K562 (cell line): ENCODE results near the gene SKIC2. TPM values are rescaled to one million over a fixed set of nuclear protein-coding genes. Genes with fewer than 3 reads are reported as not detected.

Source experiments
- BCL6 ChIP-seq: fragments of 250-450 bp; sonication (Bioruptor Pico); IDR thresholded peaks from 2 replicates; pipeline ENCODE4 v1.4.0; 2020
- BRF1 ChIP-seq: IDR thresholded peaks from 3 replicates; pipeline ENCODE4 v1.6.1; 2011; ENCODE audit warnings: borderline replicate concordance, mild to moderate bottlenecking; ENCODE audit not compliant: insufficient read length; ENCODE audit errors: extremely low read depth
- GABPB2 ChIP-seq: fragments of 250-450 bp; sonication (Bioruptor Pico); conservative IDR thresholded peaks from 2 replicates; pipeline ENCODE4 v1.5.1; 2021; ENCODE audit warnings: mild to moderate bottlenecking
- MCM3 ChIP-seq: fragments of 450-650 bp; IDR thresholded peaks from 2 replicates; pipeline ENCODE4 v1.6.1; 2016
- NCOA6 ChIP-seq: fragments of 450-650 bp; IDR thresholded peaks from 2 replicates; pipeline ENCODE4 v1.6.1; 2017; ENCODE audit warnings: mild to moderate bottlenecking
- NELFE ChIP-seq: IDR thresholded peaks from 2 replicates; pipeline ENCODE4 v1.6.1; 2011; ENCODE audit warnings: mild to moderate bottlenecking; ENCODE audit not compliant: insufficient read depth, insufficient read length
- NFRKB ChIP-seq: fragments of 450-650 bp; IDR thresholded peaks from 2 replicates; pipeline ENCODE4 v1.6.1; 2016; ENCODE audit warnings: low read depth
- NR3C1 ChIP-seq: sonication (generic); formaldehyde crosslinking; IDR thresholded peaks from 2 replicates; pipeline ENCODE4 v1.8.1; 2022; ENCODE audit warnings: missing genetic modification reagents
- POU5F1 ChIP-seq: fragments of 150-350 bp; IDR thresholded peaks from 2 replicates; pipeline ENCODE4 v1.6.1; 2014; ENCODE audit warnings: borderline replicate concordance, low read length, low read depth, mild to moderate bottlenecking; ENCODE audit not compliant: partially characterized antibody
- RAD21 ChIP-seq, 2 experiments: fragments of 250-450 bp in 1 of 2; fragments of 450-650 bp in 1 of 2; sonication (Bioruptor Pico) in 1 of 2; formaldehyde crosslinking in 1 of 2; IDR thresholded peaks in 1 of 2; conservative IDR thresholded peaks in 1 of 2; 2 replicates each; pipeline versions ENCODE4 v1.4.0 to v1.8.0; 2020 to 2022; ENCODE audit warnings: mild to moderate bottlenecking in 2 of 2, moderate library complexity in 1 of 2
- SETDB1 ChIP-seq: IDR thresholded peaks from one replicate; pipeline ENCODE4 v1.6.1; 2012; ENCODE audit warnings: low read length, control low read depth, inconsistent platforms
- SLC30A9 ChIP-seq: fragments of 250-450 bp; sonication (Bioruptor Pico); IDR thresholded peaks from 2 replicates; pipeline ENCODE4 v1.8.0; 2022; ENCODE audit warnings: mild to moderate bottlenecking, moderate library complexity
- SP1 ChIP-seq: sonication (generic); formaldehyde crosslinking; IDR thresholded peaks from 2 replicates; pipeline ENCODE4 v1.8.1; 2022; ENCODE audit warnings: mild to moderate bottlenecking, missing genetic modification reagents
- TFAM ChIP-seq: fragments of 250-450 bp; sonication (Bioruptor Pico); conservative IDR thresholded peaks from 2 replicates; pipeline ENCODE4 v1.5.0; 2021; ENCODE audit warnings: mild to moderate bottlenecking, moderate library complexity
- TOE1 ChIP-seq, 2 experiments: fragments of 450-650 bp in 1 of 2; sonication (generic) in 1 of 2; formaldehyde crosslinking in 1 of 2; IDR thresholded peaks; 2 replicates each; pipeline versions ENCODE4 v1.7.1 to v1.8.0; 2016 to 2022; ENCODE audit warnings: borderline replicate concordance in 2 of 2, mild to moderate bottlenecking in 2 of 2, antibody characterized with exemption in 1 of 2, inconsistent platforms in 1 of 2, low read depth in 1 of 2, missing genetic modification reagents in 1 of 2, moderate library complexity in 1 of 2
- ZFP36 ChIP-seq: fragments of 150-350 bp; IDR thresholded peaks from 2 replicates; pipeline ENCODE4 v1.6.1; 2018; ENCODE audit warnings: low read length, low read depth; ENCODE audit not compliant: partially characterized antibody
- ZKSCAN3 ChIP-seq: fragments of 250-450 bp; sonication (Bioruptor Pico); IDR thresholded peaks from 2 replicates; pipeline ENCODE4 v1.4.0; 2020
- ZNF75A ChIP-seq: fragments of 450-650 bp; formaldehyde crosslinking; IDR thresholded peaks from 2 replicates; pipeline ENCODE4 v1.4.0; 2020; ENCODE audit warnings: mild to moderate bottlenecking
- ZNF766 ChIP-seq: fragments of 200-800 bp; sonication (Bioruptor generic); conservative IDR thresholded peaks from 2 replicates; pipeline ENCODE4 v1.6.1; 2016; ENCODE audit warnings: missing genetic modification characterization, missing compliant biosample characterization
- polyA plus RNA-seq, 8 experiments: library from polyadenylated mRNA; depleted of rRNA in 4 of 8; stranded (reverse) in 5 of 8; unstranded in 3 of 8; fragments of >200 nt; fragmentation: Nextera tagmentation in 2 of 8; fragmentation: Illumina TruSeq in 1 of 8; extraction: Ambion mirVana in 2 of 8; extraction: Trizol in 1 of 8; gene quantifications; 2 replicates each; pipeline versions ENCODE4 v1.2.1 to v1.2.3, GENCODE V29; 2011 to 2014; ENCODE audit warnings: inconsistent platforms in 1 of 8, missing spikeins in 1 of 8
- total RNA-seq, 7 experiments: library from RNA; depleted of rRNA in 6 of 7; stranded (reverse); fragments of >200 nt in 6 of 7; fragmentation: Illumina TruSeq in 2 of 7; extraction: Trizol in 2 of 7; gene quantifications; 2 replicates each; pipeline versions ENCODE4 v1.2.1 to v1.2.3, GENCODE V29; 2011 to 2021; ENCODE audit warnings: low replicate concordance in 1 of 7
- TF ChIP-seq, protein P1 (sequence below): fragments of 450-650 bp; IDR thresholded peaks from 2 replicates; pipeline ENCODE4 v1.6.1; 2016; ENCODE audit warnings: borderline replicate concordance
- TF ChIP-seq, protein P2 (sequence below): fragments of 250-450 bp; sonication (Bioruptor Pico); IDR thresholded peaks from 2 replicates; pipeline ENCODE4 v1.8.0; 2022; ENCODE audit warnings: moderate library complexity, mild to moderate bottlenecking, inconsistent platforms
- TF ChIP-seq, protein P3 (sequence below): IDR thresholded peaks from 2 replicates; pipeline ENCODE4 v1.6.1; 2016; ENCODE audit warnings: missing genetic modification characterization, missing compliant biosample characterization
- TF ChIP-seq, protein P4 (sequence below): sonication (generic); formaldehyde crosslinking; IDR thresholded peaks from 2 replicates; pipeline ENCODE4 v1.8.1; 2022; ENCODE audit warnings: missing genetic modification reagents

SKIC2 gene
- total and polyA plus RNA-seq, 9 of the 15 experiments (the other 6 are each of a cell fraction or from before 2014, with no cell fraction given) = 3.3 to 94.6 (median 38.8) TPM

DNA sequence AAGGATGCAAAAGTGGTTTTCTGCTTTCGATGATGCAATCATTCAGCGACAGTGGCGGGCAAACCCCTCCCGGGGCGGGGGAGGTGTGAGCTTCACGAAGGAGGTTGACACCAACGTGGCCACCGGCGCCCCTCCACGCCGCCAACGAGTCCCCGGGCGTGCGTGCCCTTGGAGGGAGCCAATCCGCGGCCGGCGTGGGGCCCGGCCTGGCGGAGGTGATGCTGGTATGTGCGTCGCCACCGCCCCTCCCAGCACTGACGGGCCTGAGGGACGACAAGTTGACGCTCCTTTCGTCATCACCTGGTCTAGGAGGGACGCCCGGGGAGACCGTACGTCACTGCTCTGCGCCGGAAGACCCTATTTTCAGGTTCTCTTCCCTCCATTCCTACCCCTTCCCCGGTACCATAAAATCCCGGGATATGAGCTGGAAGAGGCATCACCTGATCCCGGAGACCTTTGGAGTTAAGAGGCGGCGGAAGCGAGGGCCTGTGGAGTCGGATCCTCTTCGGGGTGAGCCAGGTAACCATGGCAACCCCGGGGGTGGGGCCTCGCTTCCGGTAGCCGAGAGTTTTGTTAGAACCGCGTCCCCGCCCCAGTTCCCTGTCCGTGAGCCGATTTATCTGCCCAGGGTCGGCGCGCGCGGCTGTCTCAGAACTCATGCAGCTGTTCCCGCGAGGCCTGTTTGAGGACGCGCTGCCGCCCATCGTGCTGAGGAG lies 13.2 kb downstream of the SKIC2 start, which contains the start of gene DXO (continued):
- TF ChIP-seq, protein P1, sequence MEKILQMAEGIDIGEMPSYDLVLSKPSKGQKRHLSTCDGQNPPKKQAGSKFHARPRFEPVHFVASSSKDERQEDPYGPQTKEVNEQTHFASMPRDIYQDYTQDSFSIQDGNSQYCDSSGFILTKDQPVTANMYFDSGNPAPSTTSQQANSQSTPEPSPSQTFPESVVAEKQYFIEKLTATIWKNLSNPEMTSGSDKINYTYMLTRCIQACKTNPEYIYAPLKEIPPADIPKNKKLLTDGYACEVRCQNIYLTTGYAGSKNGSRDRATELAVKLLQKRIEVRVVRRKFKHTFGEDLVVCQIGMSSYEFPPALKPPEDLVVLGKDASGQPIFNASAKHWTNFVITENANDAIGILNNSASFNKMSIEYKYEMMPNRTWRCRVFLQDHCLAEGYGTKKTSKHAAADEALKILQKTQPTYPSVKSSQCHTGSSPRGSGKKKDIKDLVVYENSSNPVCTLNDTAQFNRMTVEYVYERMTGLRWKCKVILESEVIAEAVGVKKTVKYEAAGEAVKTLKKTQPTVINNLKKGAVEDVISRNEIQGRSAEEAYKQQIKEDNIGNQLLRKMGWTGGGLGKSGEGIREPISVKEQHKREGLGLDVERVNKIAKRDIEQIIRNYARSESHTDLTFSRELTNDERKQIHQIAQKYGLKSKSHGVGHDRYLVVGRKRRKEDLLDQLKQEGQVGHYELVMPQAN = peak; percentile 90
- no peak for TF ChIP-seq NCOA6
- TF ChIP-seq ZNF766 (CRISPR knock-in tag) = peak; percentile 89
- TF ChIP-seq RAD21 (CRISPR knock-in tag; conservative IDR thresholded peaks at IDR 0.05 in 1 of 2, IDR thresholded peaks at IDR 0.05 in 1 of 2) = no peak; a peak in 2 of 4 replicates
- peak; percentile 22 for TF ChIP-seq ZFP36
- TF ChIP-seq, protein P2, sequence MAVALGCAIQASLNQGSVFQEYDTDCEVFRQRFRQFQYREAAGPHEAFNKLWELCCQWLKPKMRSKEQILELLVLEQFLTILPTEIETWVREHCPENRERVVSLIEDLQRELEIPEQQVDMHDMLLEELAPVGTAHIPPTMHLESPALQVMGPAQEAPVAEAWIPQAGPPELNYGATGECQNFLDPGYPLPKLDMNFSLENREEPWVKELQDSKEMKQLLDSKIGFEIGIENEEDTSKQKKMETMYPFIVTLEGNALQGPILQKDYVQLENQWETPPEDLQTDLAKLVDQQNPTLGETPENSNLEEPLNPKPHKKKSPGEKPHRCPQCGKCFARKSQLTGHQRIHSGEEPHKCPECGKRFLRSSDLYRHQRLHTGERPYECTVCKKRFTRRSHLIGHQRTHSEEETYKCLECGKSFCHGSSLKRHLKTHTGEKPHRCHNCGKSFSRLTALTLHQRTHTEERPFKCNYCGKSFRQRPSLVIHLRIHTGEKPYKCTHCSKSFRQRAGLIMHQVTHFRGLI (CRISPR knock-in tag) = peak; percentile 80; the same call in 1 of the 2 replicates
- TF ChIP-seq GABPB2 (CRISPR knock-in tag) = 0 out of 2 replicates have a peak, but pooled peaks have one; percentile 41
- TF ChIP-seq NELFE = no peak
- TF ChIP-seq SETDB1 = no peak
- no peak for TF ChIP-seq NR3C1 (CRISPR knock-in tag)
- TF ChIP-seq, protein P3, sequence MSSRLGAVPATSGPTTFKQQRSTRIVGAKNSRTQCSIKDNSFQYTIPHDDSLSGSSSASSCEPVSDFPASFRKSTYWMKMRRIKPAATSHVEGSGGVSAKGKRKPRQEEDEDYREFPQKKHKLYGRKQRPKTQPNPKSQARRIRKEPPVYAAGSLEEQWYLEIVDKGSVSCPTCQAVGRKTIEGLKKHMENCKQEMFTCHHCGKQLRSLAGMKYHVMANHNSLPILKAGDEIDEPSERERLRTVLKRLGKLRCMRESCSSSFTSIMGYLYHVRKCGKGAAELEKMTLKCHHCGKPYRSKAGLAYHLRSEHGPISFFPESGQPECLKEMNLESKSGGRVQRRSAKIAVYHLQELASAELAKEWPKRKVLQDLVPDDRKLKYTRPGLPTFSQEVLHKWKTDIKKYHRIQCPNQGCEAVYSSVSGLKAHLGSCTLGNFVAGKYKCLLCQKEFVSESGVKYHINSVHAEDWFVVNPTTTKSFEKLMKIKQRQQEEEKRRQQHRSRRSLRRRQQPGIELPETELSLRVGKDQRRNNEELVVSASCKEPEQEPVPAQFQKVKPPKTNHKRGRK (tag) = no peak
- no peak; the same call in 1 of the 2 replicates for TF ChIP-seq ZNF75A (CRISPR knock-in tag)
- peak; percentile 84; the same call in 1 of the 2 replicates for TF ChIP-seq TOE1 (IDR thresholded peaks at IDR 0.05; ENCODE audit: borderline replicate concordance)
- no peak for TF ChIP-seq TOE1 (CRISPR knock-in tag; IDR thresholded peaks at IDR 0.05; ENCODE audit: borderline replicate concordance, low read depth)
- no peak for TF ChIP-seq TFAM (CRISPR knock-in tag)
- TF ChIP-seq, protein P4, sequence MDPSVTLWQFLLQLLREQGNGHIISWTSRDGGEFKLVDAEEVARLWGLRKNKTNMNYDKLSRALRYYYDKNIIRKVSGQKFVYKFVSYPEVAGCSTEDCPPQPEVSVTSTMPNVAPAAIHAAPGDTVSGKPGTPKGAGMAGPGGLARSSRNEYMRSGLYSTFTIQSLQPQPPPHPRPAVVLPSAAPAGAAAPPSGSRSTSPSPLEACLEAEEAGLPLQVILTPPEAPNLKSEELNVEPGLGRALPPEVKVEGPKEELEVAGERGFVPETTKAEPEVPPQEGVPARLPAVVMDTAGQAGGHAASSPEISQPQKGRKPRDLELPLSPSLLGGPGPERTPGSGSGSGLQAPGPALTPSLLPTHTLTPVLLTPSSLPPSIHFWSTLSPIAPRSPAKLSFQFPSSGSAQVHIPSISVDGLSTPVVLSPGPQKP = no peak
- no peak for TF ChIP-seq MCM3
- TF ChIP-seq SP1 = peak; percentile 97
- peak; percentile 52 for TF ChIP-seq NFRKB
- no peak for TF ChIP-seq POU5F1
- no peak for TF ChIP-seq BCL6 (CRISPR knock-in tag)
- TF ChIP-seq BRF1 = no peak
- no peak for TF ChIP-seq ZKSCAN3
- TF ChIP-seq SLC30A9 (CRISPR knock-in tag) = no peak
